Endodermal cell (in vitro differentiated cells): ENCODE data around the gene CHIT1. TPM values are rescaled to one million over a fixed set of nuclear protein-coding genes. Genes with fewer than 3 reads are reported as not detected.

Experiments
- DNase-seq: peaks from one replicate; pipeline ENCODE4 v3.0.0-alpha.2; 2017
- H3K27ac ChIP-seq: 2 replicates; pipeline ENCODE4 v1.5.1; 2013; ENCODE audit warnings: mild to moderate bottlenecking, low read depth, low read length, moderate library complexity
- H3K27me3 ChIP-seq: 2 replicates; pipeline ENCODE4 v1.6.1; 2013; ENCODE audit warnings: mild to moderate bottlenecking, low read length, moderate library complexity; ENCODE audit not compliant: insufficient read depth, control insufficient read depth, poor library complexity, severe bottlenecking
- H3K36me3 ChIP-seq: 2 replicates; pipeline ENCODE4 v1.7.0; 2013; ENCODE audit warnings: mild to moderate bottlenecking, low read length, moderate library complexity; ENCODE audit not compliant: control insufficient read depth, insufficient read depth
- H3K4me1 ChIP-seq: one replicate; pipeline ENCODE4 v1.7.0; 2013; ENCODE audit warnings: low read length; ENCODE audit not compliant: control insufficient read depth, insufficient read depth
- H3K4me3 ChIP-seq: 2 replicates; pipeline ENCODE4 v1.5.1; 2013; ENCODE audit warnings: mild to moderate bottlenecking, low read length, moderate library complexity
- H3K9ac ChIP-seq: 2 replicates; pipeline ENCODE4 v1.6.1; 2013; ENCODE audit warnings: mild to moderate bottlenecking, low read length, moderate library complexity; ENCODE audit not compliant: poor library complexity, severe bottlenecking; ENCODE audit errors: extremely low read depth
- H3K9me3 ChIP-seq: 2 replicates; pipeline ENCODE4 v1.6.1; 2013; ENCODE audit warnings: mild to moderate bottlenecking, low read length, moderate library complexity; ENCODE audit not compliant: control insufficient read depth
- H3K27ac Mint-ChIP-seq: 2 replicates; pipeline ENCODE4 v1.8.0; 2020; ENCODE audit warnings: mixed read lengths
- H3K27me3 Mint-ChIP-seq: 2 replicates; pipeline ENCODE4 v1.8.0; 2021; ENCODE audit warnings: mild to moderate bottlenecking, mixed read lengths; ENCODE audit not compliant: insufficient read depth
- H3K36me3 Mint-ChIP-seq: 2 replicates; pipeline ENCODE4 v1.8.0; 2020; ENCODE audit warnings: low read depth, mixed read lengths
- H3K4me1 Mint-ChIP-seq: 2 replicates; pipeline ENCODE4 v1.8.0; 2020; ENCODE audit warnings: mixed read lengths
- H3K4me3 Mint-ChIP-seq: 2 replicates; pipeline ENCODE4 v1.8.0; 2020; ENCODE audit warnings: mild to moderate bottlenecking, moderate library complexity, mixed read lengths
- H3K9me3 Mint-ChIP-seq: 2 replicates; pipeline ENCODE4 v1.8.0; 2020; ENCODE audit warnings: mild to moderate bottlenecking, mixed read lengths
- CTCF ChIP-seq: fragments of 200-600 bp; sonication (generic); conservative IDR thresholded peaks from 2 replicates; pipeline ENCODE4 v1.5.0; 2021; ENCODE audit warnings: antibody characterized with exemption, mild to moderate bottlenecking
- WGBS, 2 experiments: methylation state at CpG; one replicate each; pipeline versions ENCODE4 v1.1.5 to v1.1.7; 2013; ENCODE audit warnings: missing lambda C conversion rate in 2 of 2, mixed read lengths in 1 of 2; ENCODE audit not compliant: insufficient coverage in 1 of 2, insufficient read length in 1 of 2; 5-methylcytosine and 5-hydroxymethylcytosine counted together
- total RNA-seq, 2 donors: library from RNA; stranded (reverse); fragmentation: NEBNext Ultra II Directional in 1 of 2; extraction: Animal tissue kit (Norgen Biotek cat#: 25700) in 1 of 2; gene quantifications; 2 replicates in 1 of 2; 3 replicates in 1 of 2; pipeline ENCODE4 v1.2.1, GENCODE V29; 2021

Gene CHIT1
- total RNA-seq, 2 donors from 2014 or later: 0.07 TPM; not detected in 1

- WGBS, 2 experiments: 95 to 96% methylated on average over 5 to 9 of the region's 9 CpGs
- TF ChIP-seq CTCF: no peak
- peaks cover 40% of the 10 kb centered on the region for H3K4me1 Mint-ChIP-seq
- no peak overlapping the region for H3K27ac ChIP-seq
- H3K4me3 ChIP-seq: no peak overlapping the region
- H3K9me3 Mint-ChIP-seq: no peaks in the 10 kb centered on the region
- H3K4me3 Mint-ChIP-seq: no peak overlapping the region
- H3K36me3 ChIP-seq: no peaks in the 10 kb centered on the region
- no peaks in the 10 kb centered on the region for H3K9me3 ChIP-seq
- H3K27me3 Mint-ChIP-seq: no peaks in the 10 kb centered on the region
- peaks cover 18% of the 10 kb centered on the region for H3K4me1 ChIP-seq
- no peak overlapping the region for H3K9ac ChIP-seq
- H3K36me3 Mint-ChIP-seq: no peaks in the 10 kb centered on the region
- no peak for DNase-seq
- H3K27me3 ChIP-seq: no peaks in the 10 kb centered on the region
- no peak overlapping the region for H3K27ac Mint-ChIP-seq
Observed at GRCh38 chr1:203176273-203177035, 53.0 kb downstream of the CHIT1 start.

- no peaks in the 10 kb centered on the region for H3K9me3 ChIP-seq
- Mint-ChIP-seq H3K27me3 (no peaks in the 10 kb centered on the region), H3K9me3 (no peaks in the 10 kb centered on the region), H3K27ac (no peak overlapping the region), H3K36me3 (no peaks in the 10 kb centered on the region), H3K4me1 (peaks cover 39% of the 10 kb centered on the region), H3K4me3 (no peak overlapping the region)
- no peak for TF ChIP-seq CTCF
- H3K4me1 ChIP-seq: peaks cover 18% of the 10 kb centered on the region
- H3K4me3 ChIP-seq: no peak overlapping the region
- H3K9ac ChIP-seq: no peak overlapping the region
- H3K36me3 ChIP-seq: no peaks in the 10 kb centered on the region
- no peak overlapping the region for H3K27ac ChIP-seq
- no peaks in the 10 kb centered on the region for H3K27me3 ChIP-seq
- WGBS, 2 experiments: 88 to 96% methylated on average over 7 to 9 of the region's 9 CpGs
- no peak for DNase-seq
Observed at GRCh38 chr1:203175827-203176241, 53.6 kb downstream of the CHIT1 start.

GRCh38 chr1:203175237-203175826 is 54.1 kb downstream of the CHIT1 start, which contains the start of gene MYBPH:
TSS of gene MYBPH (minus strand) at chr1:203175826. CDS start at chr1:203175755, 71 bp downstream.
- TF ChIP-seq CTCF: no peak
- no peaks in the 10 kb centered on the region for H3K36me3 Mint-ChIP-seq
- no peak within 1 kb of the TSS for H3K27ac ChIP-seq
- H3K9me3 ChIP-seq: no peaks in the 10 kb centered on the region
- whole genome bisulfite sequencing, 2 experiments: 89 to 92% methylated on average over 3 to 5 of the region's 5 CpGs
- no peak for DNase-seq
- no peaks in the 10 kb centered on the region for H3K27me3 Mint-ChIP-seq
- H3K9me3 Mint-ChIP-seq: no peaks in the 10 kb centered on the region
- H3K4me3 ChIP-seq: no peak within 1 kb of the TSS
- no peaks in the 10 kb centered on the region for H3K27me3 ChIP-seq
- peaks cover 18% of the 10 kb centered on the region for H3K4me1 ChIP-seq
- no peak within 1 kb of the TSS for H3K27ac Mint-ChIP-seq
- H3K4me1 Mint-ChIP-seq: peaks cover 39% of the 10 kb centered on the region
- H3K36me3 ChIP-seq: no peaks in the 10 kb centered on the region
- H3K9ac ChIP-seq: no peak within 1 kb of the TSS
- H3K4me3 Mint-ChIP-seq: no peak within 1 kb of the TSS
